Skeletal muscle satellite cell (primary cell): ENCODE data around the gene USP17L5.
"Not testable (repeated sequence)": the region's sequence is repeated elsewhere in the genome, so short reads cannot be mapped to it uniquely, and the experiment has no call there.

ENCODE experiments used
- H3K27me3 ChIP-seq: 2 replicates; pipeline ENCODE4 v1.7.0; 2013; ENCODE audit warnings: low read length; ENCODE audit not compliant: control insufficient read depth, insufficient read depth
- H3K36me3 ChIP-seq: 2 replicates; pipeline ENCODE4 v1.7.0; 2013; ENCODE audit warnings: mild to moderate bottlenecking, control low read depth, low read length; ENCODE audit not compliant: insufficient read depth
- H3K4me1 ChIP-seq: 2 replicates; pipeline ENCODE4 v1.7.0; 2013; ENCODE audit warnings: low read length; ENCODE audit not compliant: control insufficient read depth, insufficient read depth
- H3K4me2 ChIP-seq: 2 replicates; pipeline ENCODE4 v1.7.0; 2013; ENCODE audit warnings: mild to moderate bottlenecking, low read length
- H3K4me3 ChIP-seq: 2 replicates; pipeline ENCODE4 v1.7.0; 2013; ENCODE audit warnings: low read length
- H3K9ac ChIP-seq: 2 replicates; pipeline ENCODE4 v1.7.0; 2013; ENCODE audit warnings: mild to moderate bottlenecking, low read depth, low read length, moderate library complexity
- H3K9me3 ChIP-seq: replicated peaks from 2 replicates; pipeline ENCODE4 v1.7.0; 2013; ENCODE audit warnings: mild to moderate bottlenecking, control low read depth, low read length

USP17L5 gene

GRCh38 chr4:9384126-9384525 is 44.9 kb downstream of the USP17L5 start:
- no peaks in the 10 kb centered on the region for H3K36me3 ChIP-seq
- H3K9ac ChIP-seq, result no peak overlapping the region
- H3K4me3 ChIP-seq, result no peak overlapping the region
- H3K4me2 ChIP-seq, result no peak overlapping the region
- H3K27me3 ChIP-seq, result no peaks in the 10 kb centered on the region
- no peaks in the 10 kb centered on the region for H3K4me1 ChIP-seq
- no peaks in the 10 kb centered on the region for H3K9me3 ChIP-seq

GRCh38 chr4:9389001-9389400 is 49.8 kb downstream of the USP17L5 start:
- H3K27me3 ChIP-seq, H3K4me1 ChIP-seq, H3K4me3 ChIP-seq, H3K36me3 ChIP-seq, H3K4me2 ChIP-seq, H3K9ac ChIP-seq, H3K9me3 ChIP-seq: not testable (repeated sequence)
